Body of pancreas (tissue), 4 donors: ENCODE measurements around the gene ASCC2. TPM values are rescaled to one million over a fixed set of nuclear protein-coding genes. Genes with fewer than 3 reads are reported as not detected.

Experiments used
- ATAC-seq: fragments of 150-250 bp; one replicate; pipeline ENCODE4 v1.9.1; 2016
- DNase-seq, 4 donors: peaks; one replicate each; pipeline ENCODE4 v3.0.0-alpha.2; 2019
- H3K27ac ChIP-seq, 4 donors: fragments of 200-600 bp; sonication (generic); 1 replicate in 3 of 4; 2 replicates in 1 of 4; pipeline versions ENCODE4 v1.5.1 to v1.6.1; 2016 to 2019; ENCODE audit warnings: mild to moderate bottlenecking in 1 of 4, mixed read lengths in 1 of 4, moderate library complexity in 1 of 4
- H3K27me3 ChIP-seq, 2 donors: fragments of 200-600 bp; sonication (generic); one replicate each; pipeline ENCODE4 v1.6.0; 2016; ENCODE audit warnings: mild to moderate bottlenecking in 1 of 2
- H3K36me3 ChIP-seq, 2 donors: fragments of 200-600 bp; sonication (generic); replicated peaks in 1 of 2; 2 replicates each; pipeline ENCODE4 v1.5.1; 2016; ENCODE audit warnings: low read depth in 2 of 2; ENCODE audit not compliant: insufficient read depth in 1 of 2
- H3K4me1 ChIP-seq: fragments of 200-600 bp; sonication (generic); one replicate; pipeline ENCODE4 v1.6.0; 2016
- H3K4me3 ChIP-seq, 2 donors: fragments of 200-600 bp; sonication (generic); 1 replicate in 1 of 2; 2 replicates in 1 of 2; pipeline ENCODE4 v1.5.1; 2016 to 2019
- H3K9me3 ChIP-seq, 3 donors: fragments of 200-600 bp; sonication (generic); 1 replicate in 2 of 3; 2 replicates in 1 of 3; pipeline ENCODE4 v1.5.1; 2016
- CTCF ChIP-seq, 7 experiments: fragments of 450-650 bp in 4 of 7; fragments of 200-600 bp in 3 of 7; sonication (generic) in 3 of 7; IDR thresholded peaks; one replicate each; pipeline ENCODE4 v1.5.1; 2016 to 2019; ENCODE audit warnings: antibody characterized with exemption in 7 of 7
- POLR2A ChIP-seq, 3 donors: fragments of 450-650 bp; IDR thresholded peaks; one replicate each; pipeline ENCODE4 v1.6.1; 2016; ENCODE audit warnings: antibody characterized with exemption in 3 of 3, mild to moderate bottlenecking in 2 of 3
- WGBS, 2 donors: methylation state at CpG; one replicate each; pipeline ENCODE4 v1.1.5; 2017; 5-methylcytosine and 5-hydroxymethylcytosine counted together
- intact Hi-C: fragments of 100-400 bp; cut with DNase I; formaldehyde crosslinking; loops from one replicate; pipeline ENCODE4 v1.15.1; 2023
- total RNA-seq, 2 donors: library from RNA; depleted of rRNA; stranded (reverse); fragments of >200 nt; gene quantifications; one replicate each; pipeline ENCODE4 v1.1.0, GENCODE V29; 2016

The ASCC2 gene
- total RNA-seq, 2 donors from 2014 or later: 34.3 to 42.0 TPM

- H3K4me1 ChIP-seq: peaks cover 72% of the 10 kb centered on the region
- intact Hi-C loops: no loop called here
Observed at GRCh38 chr22:29786031-29786430, 52.0 kb downstream of the ASCC2 start.

GRCh38 chr22:29784451-29785361, 53.4 kb downstream of the ASCC2 start:
- Histone ChIP-seq H3K36me3 (peaks cover 0 to 10% of the 10 kb centered on the region in 2 donors), H3K9me3 (no peaks in the 10 kb centered on the region), H3K27ac (peak overlapping the region; percentile 18 to 91 (median 70)), H3K4me1 (peaks cover 86% of the 10 kb centered on the region), H3K4me3 (no peak overlapping the region), H3K27me3 (no peaks in the 10 kb centered on the region)
- intact Hi-C loops: no loop called here
- peak; percentile 53 to 69 (median 64) for DNase-seq
- TF ChIP-seq POLR2A (IDR thresholded peaks at IDR 0.05) (no peak), CTCF (IDR thresholded peaks at IDR 0.05) (no peak)
- peak; percentile 31 for ATAC-seq
- WGBS, 2 donors: 19 to 23% methylated on average over 9 of the region's 9 CpGs

More at GRCh38 chr22:29786031-29786430, 52.0 kb downstream of the ASCC2 start:
- no peak for ATAC-seq
- Histone ChIP-seq H3K9me3 (no peaks in the 10 kb centered on the region), H3K36me3 (peaks cover 0 to 20% of the 10 kb centered on the region in 2 donors), H3K27ac (peak overlapping the region in 3 of 4 donors; percentile 62 to 91 (median 63)), H3K27me3 (no peaks in the 10 kb centered on the region), H3K4me3 (no peak overlapping the region)
- no peak for TF ChIP-seq CTCF (IDR thresholded peaks at IDR 0.05)
- WGBS, 2 donors: 21 to 22% methylated on average over 5 of the region's 5 CpGs
- peak in 1 of 4 donors; percentile 23 for DNase-seq

GRCh38 chr22:29782061-29782845, 55.8 kb downstream of the ASCC2 start:
- Histone ChIP-seq H3K36me3 (no peaks in the 10 kb centered on the region), H3K27ac (peak overlapping the region; percentile 71 to 91 (median 90)), H3K27me3 (no peaks in the 10 kb centered on the region), H3K9me3 (no peaks in the 10 kb centered on the region), H3K4me1 (peaks cover 91% of the 10 kb centered on the region), H3K4me3 (no peak overlapping the region)
- 20 to 28% methylated on average over 2 to 7 of the region's 7 CpGs for WGBS, 2 donors
- intact Hi-C loops: no loop called here
- TF ChIP-seq CTCF (IDR thresholded peaks at IDR 0.05): no peak
- peak in 2 of 3 donors; percentile 60 to 64 for TF ChIP-seq POLR2A (IDR thresholded peaks at IDR 0.05)
- ATAC-seq (peak; percentile 87), DNase-seq (peak; percentile 90 to 96 (median 95))

- DNase-seq: peak in 1 of 4 donors; percentile 43
- no peak overlapping the region for H3K4me3 ChIP-seq
- 49 to 64% methylated on average over 8 of the region's 8 CpGs for WGBS, 2 donors
- peak overlapping the region; percentile 23 to 91 (median 90) for H3K27ac ChIP-seq
- H3K9me3 ChIP-seq: no peaks in the 10 kb centered on the region
- no peaks in the 10 kb centered on the region for H3K27me3 ChIP-seq
- no peaks in the 10 kb centered on the region for H3K36me3 ChIP-seq
- no peak for ATAC-seq
- H3K4me1 ChIP-seq: peaks cover 79% of the 10 kb centered on the region
- intact Hi-C loops: no loop called here
- no peak for TF ChIP-seq POLR2A (IDR thresholded peaks at IDR 0.05)
- TF ChIP-seq CTCF (IDR thresholded peaks at IDR 0.05): no peak
Observed at GRCh38 chr22:29780748-29781676, 57.1 kb downstream of the ASCC2 start.
